Measurements from ENCODE around the gene GNB2.

- TF ChIP-seq GATA2 (IDR thresholded peaks at IDR 0.05; ENCODE audit: low read depth, low read length) (no peak), GATA3 (IDR thresholded peaks at IDR 0.05; ENCODE audit: low read depth, low read length) (no peak)
Measured at GRCh38 chr7:100640517-100641440, 32.8 kb upstream of the GNB2 start.

All from SH-SY5Y (cell line).